Uterus (tissue), 4 donors: ENCODE results near the gene TAP1. TPM values are rescaled to one million over a fixed set of nuclear protein-coding genes. Genes with fewer than 3 reads are reported as not detected.

Experiments used
- DNase-seq, 2 donors: peaks; one replicate each; pipeline ENCODE4 v3.0.0-alpha.2; 2019 to 2020
- H3K27ac ChIP-seq, 2 donors: fragments of 200-600 bp; sonication (generic); 1 replicate in 1 of 2; 2 replicates in 1 of 2; pipeline ENCODE4 v1.5.1; 2016 to 2018
- H3K27me3 ChIP-seq, 2 donors: fragments of 200-600 bp; sonication (generic); one replicate each; pipeline ENCODE4 v1.5.1; 2018 to 2019; ENCODE audit warnings: control low read depth in 1 of 2
- H3K36me3 ChIP-seq, 2 donors: fragments of 200-600 bp; sonication (generic); one replicate each; pipeline ENCODE4 v1.5.1; 2019; ENCODE audit warnings: control low read depth in 1 of 2
- H3K4me1 ChIP-seq, 2 donors: fragments of 200-600 bp; sonication (generic); one replicate each; pipeline ENCODE4 v1.5.1; 2018 to 2019; ENCODE audit warnings: control low read depth in 1 of 2
- H3K4me3 ChIP-seq, 2 donors: fragments of 200-600 bp; sonication (generic); 1 replicate in 1 of 2; 2 replicates in 1 of 2; pipeline ENCODE4 v1.5.1; 2018 to 2019; ENCODE audit warnings: mild to moderate bottlenecking in 1 of 2
- H3K9me3 ChIP-seq, 2 donors: fragments of 200-600 bp; sonication (generic); one replicate each; pipeline ENCODE4 v1.5.1; 2019; ENCODE audit warnings: control low read depth in 1 of 2
- POLR2A ChIP-seq, 2 donors: fragments of 450-650 bp; IDR thresholded peaks; one replicate each; pipeline ENCODE4 v1.6.1; 2016; ENCODE audit warnings: antibody characterized with exemption in 2 of 2, mild to moderate bottlenecking in 1 of 2, moderate library complexity in 1 of 2
- intact Hi-C: fragments of 100-400 bp; cut with DNase I; formaldehyde crosslinking; loops from one replicate; pipeline ENCODE4 v1.15.1; 2023; ENCODE audit warnings: low total_unique reads
- total RNA-seq, 4 donors: library from RNA; depleted of rRNA in 3 of 4; stranded (reverse); fragments of >200 nt in 3 of 4; gene quantifications; one replicate each; pipeline versions ENCODE4 v1.1.0 to v1.2.4, GENCODE V29; 2014 to 2023
- TF ChIP-seq, protein P1 (sequence below), 4 experiments: fragments of 200-600 bp in 2 of 4; fragments of 450-650 bp in 2 of 4; sonication (generic) in 2 of 4; IDR thresholded peaks; one replicate each; pipeline ENCODE4 v1.5.1; 2016 to 2019; ENCODE audit warnings: antibody characterized with exemption in 4 of 4, mild to moderate bottlenecking in 2 of 4, moderate library complexity in 1 of 4
- donor health status: DM: yes; HTN: yes; CAD: no.

Gene TAP1
- total RNA-seq, 4 donors from 2014 or later: 18.2 to 62.2 (median 26.5) TPM

DNA sequence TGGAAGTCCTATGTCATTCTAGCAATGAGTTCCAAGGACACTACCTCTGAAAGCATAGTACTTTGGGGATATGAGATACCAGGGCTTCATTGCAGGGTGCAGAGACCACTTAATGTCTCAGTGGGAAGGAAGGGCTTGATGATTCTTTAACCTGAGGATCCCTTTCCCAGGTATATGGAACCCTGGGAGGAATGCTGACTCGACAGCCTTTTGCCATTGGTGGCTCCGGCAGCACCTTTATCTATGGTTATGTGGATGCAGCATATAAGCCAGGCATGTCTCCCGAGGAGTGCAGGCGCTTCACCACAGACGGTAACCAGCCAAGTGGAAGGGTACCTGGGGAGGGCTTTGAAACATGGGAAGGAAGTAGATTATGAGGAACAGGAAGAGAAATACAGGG, 4.7 kb upstream of the TAP1 start:
- no peak overlapping the region for H3K4me3 ChIP-seq
- no peaks in the 10 kb centered on the region for H3K9me3 ChIP-seq
- DNase-seq: no peak
- no peak overlapping the region for H3K27ac ChIP-seq
- intact Hi-C loops: no loop called here
- H3K36me3 ChIP-seq: no peaks in the 10 kb centered on the region
- TF ChIP-seq POLR2A (IDR thresholded peaks at IDR 0.05): no peak
- TF ChIP-seq, protein P1, sequence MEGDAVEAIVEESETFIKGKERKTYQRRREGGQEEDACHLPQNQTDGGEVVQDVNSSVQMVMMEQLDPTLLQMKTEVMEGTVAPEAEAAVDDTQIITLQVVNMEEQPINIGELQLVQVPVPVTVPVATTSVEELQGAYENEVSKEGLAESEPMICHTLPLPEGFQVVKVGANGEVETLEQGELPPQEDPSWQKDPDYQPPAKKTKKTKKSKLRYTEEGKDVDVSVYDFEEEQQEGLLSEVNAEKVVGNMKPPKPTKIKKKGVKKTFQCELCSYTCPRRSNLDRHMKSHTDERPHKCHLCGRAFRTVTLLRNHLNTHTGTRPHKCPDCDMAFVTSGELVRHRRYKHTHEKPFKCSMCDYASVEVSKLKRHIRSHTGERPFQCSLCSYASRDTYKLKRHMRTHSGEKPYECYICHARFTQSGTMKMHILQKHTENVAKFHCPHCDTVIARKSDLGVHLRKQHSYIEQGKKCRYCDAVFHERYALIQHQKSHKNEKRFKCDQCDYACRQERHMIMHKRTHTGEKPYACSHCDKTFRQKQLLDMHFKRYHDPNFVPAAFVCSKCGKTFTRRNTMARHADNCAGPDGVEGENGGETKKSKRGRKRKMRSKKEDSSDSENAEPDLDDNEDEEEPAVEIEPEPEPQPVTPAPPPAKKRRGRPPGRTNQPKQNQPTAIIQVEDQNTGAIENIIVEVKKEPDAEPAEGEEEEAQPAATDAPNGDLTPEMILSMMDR (IDR thresholded peaks at IDR 0.05): no peak
- no peaks in the 10 kb centered on the region for H3K4me1 ChIP-seq
- H3K27me3 ChIP-seq: no peaks in the 10 kb centered on the region

DNA sequence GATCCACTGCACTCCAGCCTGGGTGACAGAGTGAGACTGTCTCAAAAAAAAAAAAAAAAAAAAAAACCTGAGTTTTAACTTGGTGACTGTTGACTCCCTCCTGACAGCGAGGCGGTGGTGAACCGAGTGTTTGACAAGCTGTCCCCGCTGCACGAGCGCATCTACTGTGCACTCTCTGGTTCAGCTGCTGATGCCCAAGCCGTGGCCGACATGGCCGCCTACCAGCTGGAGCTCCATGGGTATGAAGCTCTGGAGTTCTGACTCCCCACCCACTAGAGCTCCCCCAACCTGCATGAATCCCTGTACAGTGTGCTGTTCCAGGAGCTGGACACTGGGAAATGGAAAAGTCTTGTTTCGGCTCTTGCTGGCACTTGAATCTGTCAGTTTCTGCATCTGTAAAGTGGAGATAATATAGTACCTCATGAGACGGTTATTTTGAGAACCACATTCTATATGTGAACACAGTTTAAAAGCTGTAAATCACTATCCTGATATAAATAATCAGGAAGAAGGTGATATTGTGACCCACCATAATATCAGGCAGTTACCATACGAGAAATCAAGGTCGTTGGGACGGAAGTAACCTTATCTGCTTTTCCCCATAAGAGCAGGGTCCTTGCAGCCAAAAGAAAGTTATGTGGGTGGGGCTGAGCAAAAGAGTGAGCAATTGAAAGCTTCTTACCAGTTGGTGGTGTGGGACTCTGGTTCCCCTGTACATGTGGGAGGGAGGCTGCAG, 3.8 kb upstream of the TAP1 start:
- no peak for DNase-seq
- no peaks in the 10 kb centered on the region for H3K27me3 ChIP-seq
- intact Hi-C loops: no loop called here
- no peaks in the 10 kb centered on the region for H3K4me1 ChIP-seq
- no peaks in the 10 kb centered on the region for H3K36me3 ChIP-seq
- TF ChIP-seq POLR2A (IDR thresholded peaks at IDR 0.05): no peak
- TF ChIP-seq, protein P1 (IDR thresholded peaks at IDR 0.05): no peak
- H3K27ac ChIP-seq: no peak overlapping the region
- H3K4me3 ChIP-seq: no peak overlapping the region
- H3K9me3 ChIP-seq: no peaks in the 10 kb centered on the region

DNA sequence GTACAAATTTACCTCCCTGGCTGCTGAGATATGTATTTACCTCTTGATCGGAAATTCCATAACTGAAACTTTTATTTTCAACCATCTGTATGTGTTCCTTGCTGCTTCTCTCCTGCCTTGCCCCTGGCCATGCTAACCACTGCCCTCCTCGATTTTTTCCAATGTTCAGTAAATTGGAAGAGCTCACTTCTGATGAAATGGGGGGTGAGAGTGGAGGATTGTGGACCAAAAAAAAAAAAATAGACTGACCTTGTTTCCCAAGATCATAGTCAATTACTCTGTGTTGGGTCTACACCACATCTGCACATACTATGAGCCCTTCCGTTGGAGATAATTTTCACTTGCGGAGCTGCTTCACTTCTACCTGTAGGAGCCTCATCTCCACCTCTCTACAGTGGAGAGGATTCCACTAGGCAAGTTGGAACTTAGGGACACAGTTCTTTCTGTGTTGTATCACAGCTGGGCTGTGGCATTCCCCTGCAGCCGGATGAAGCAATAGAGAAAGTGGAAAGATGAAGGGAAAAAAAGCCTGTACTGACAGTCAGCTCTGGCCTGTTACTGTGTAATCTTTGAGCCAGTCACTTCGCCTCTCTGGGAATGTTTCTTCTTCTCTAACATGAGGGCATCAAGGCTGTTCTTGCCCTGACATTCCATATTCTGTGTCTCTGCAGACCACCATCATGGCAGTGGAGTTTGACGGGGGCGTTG, 2.1 kb upstream of the TAP1 start:
- peak overlapping the region; percentile 97 to 99 for H3K27ac ChIP-seq
- H3K36me3 ChIP-seq: no peaks in the 10 kb centered on the region
- H3K27me3 ChIP-seq: no peaks in the 10 kb centered on the region
- H3K4me1 ChIP-seq: peaks cover 7 to 9% of the 10 kb centered on the region in 2 donors
- no peak for TF ChIP-seq POLR2A (IDR thresholded peaks at IDR 0.05)
- TF ChIP-seq, protein P1 (IDR thresholded peaks at IDR 0.05): no peak
- no peak for DNase-seq
- no peaks in the 10 kb centered on the region for H3K9me3 ChIP-seq
- H3K4me3 ChIP-seq: no peak overlapping the region
- intact Hi-C loops: no loop called here

DNA sequence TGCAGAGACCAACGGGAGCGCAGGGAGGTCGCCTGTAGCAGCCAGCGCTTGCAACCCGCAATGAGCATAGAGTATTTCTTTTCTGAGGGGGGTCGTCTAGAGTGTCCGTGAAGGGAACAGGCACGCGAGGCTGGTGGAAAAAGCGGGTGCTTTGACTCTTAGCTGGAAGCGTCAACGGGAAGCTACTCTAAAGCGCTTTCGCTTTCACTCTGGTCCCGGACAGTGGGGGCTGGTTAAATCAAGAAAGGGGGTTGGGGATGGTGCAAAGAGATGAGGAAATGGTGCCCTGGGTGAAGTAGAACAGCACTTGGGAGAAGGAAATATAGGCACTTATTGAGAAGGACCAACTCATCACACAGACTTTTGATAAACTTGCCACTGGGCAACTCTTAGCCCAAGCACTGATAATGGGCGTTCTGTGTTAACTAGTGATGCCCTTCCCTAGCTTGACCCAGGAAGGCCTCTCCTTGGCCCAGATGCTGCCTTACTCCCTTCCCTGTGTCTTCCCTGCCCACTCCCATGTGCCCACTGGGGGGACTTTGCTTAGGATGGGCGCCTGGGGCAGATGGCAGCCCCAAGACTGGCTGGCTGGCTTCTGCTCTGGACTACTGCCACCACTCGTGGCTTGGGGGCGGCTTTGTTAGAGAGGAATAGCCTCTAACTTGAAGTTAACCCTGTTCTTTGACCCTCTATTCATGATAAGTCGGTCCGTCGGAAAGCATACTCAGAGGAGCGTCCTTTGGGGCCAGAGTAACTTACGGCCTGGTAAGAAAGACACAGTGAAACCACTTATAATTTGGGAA, 1.1 kb upstream of the TAP1 start:
- intact Hi-C loops: no loop called here
- peak; percentile 47 to 65 for DNase-seq

More for the DNA sequence above, 1.1 kb upstream of the TAP1 start:
- no peak for TF ChIP-seq POLR2A (IDR thresholded peaks at IDR 0.05)
- TF ChIP-seq, protein P1 (IDR thresholded peaks at IDR 0.05): no peak
- Histone ChIP-seq H3K27ac (peak overlapping the region; percentile 97 to 99), H3K9me3 (no peaks in the 10 kb centered on the region), H3K4me1 (peaks cover 7 to 9% of the 10 kb centered on the region in 2 donors), H3K36me3 (no peaks in the 10 kb centered on the region), H3K4me3 (peak overlapping the region; percentile 61 to 87), H3K27me3 (no peaks in the 10 kb centered on the region)
